Smooth muscle cell (in vitro differentiated cells): ENCODE measurements around the gene VEGFB. TPM values are rescaled to one million over a fixed set of nuclear protein-coding genes. Genes with fewer than 3 reads are reported as not detected.
A peak's percentile ranks its signal among the peaks of the same experiment; 100 is the strongest.

ENCODE experiments used
- DNase-seq: peaks from one replicate; lab custom pipeline; 2025; ENCODE audit not compliant: unreplicated experiment; lab: John Stamatoyannopoulos, UW
- H2AFZ ChIP-seq: fragments of 200-600 bp; sonication (generic); 2 replicates; pipeline ENCODE4 v1.6.0; 2016; ENCODE audit warnings: antibody characterized with exemption, low read depth, mild to moderate bottlenecking
- H3F3A ChIP-seq: fragments of 200-600 bp; sonication (generic); 2 replicates; pipeline ENCODE4 v1.6.0; 2017; ENCODE audit warnings: antibody characterized with exemption, low read depth
- H3K27ac ChIP-seq: fragments of 200-600 bp; sonication (generic); 2 replicates; pipeline ENCODE4 v1.5.1; 2016; ENCODE audit warnings: low read depth, mild to moderate bottlenecking
- H3K27me3 ChIP-seq: fragments of 200-600 bp; sonication (generic); 2 replicates; pipeline ENCODE4 v1.6.1; 2016; ENCODE audit warnings: low read depth, mild to moderate bottlenecking
- H3K36me3 ChIP-seq: fragments of 200-600 bp; sonication (generic); 2 replicates; pipeline ENCODE4 v1.5.1; 2016; ENCODE audit warnings: low read depth
- H3K4me1 ChIP-seq: fragments of 200-600 bp; sonication (generic); 2 replicates; pipeline ENCODE4 v1.5.1; 2016; ENCODE audit warnings: low read depth
- H3K4me2 ChIP-seq: fragments of 200-600 bp; sonication (generic); 2 replicates; pipeline ENCODE4 v1.6.0; 2016; ENCODE audit warnings: mild to moderate bottlenecking
- H3K4me3 ChIP-seq: fragments of 200-600 bp; sonication (generic); 2 replicates; pipeline ENCODE4 v1.5.1; 2016; ENCODE audit warnings: mild to moderate bottlenecking
- H3K79me2 ChIP-seq: fragments of 200-600 bp; sonication (generic); 2 replicates; pipeline ENCODE4 v1.6.0; 2016; ENCODE audit warnings: low read depth, mild to moderate bottlenecking
- H3K9ac ChIP-seq: fragments of 200-600 bp; sonication (generic); 2 replicates; pipeline ENCODE4 v1.6.0; 2016; ENCODE audit warnings: low read depth
- H3K9me3 ChIP-seq: fragments of 200-600 bp; sonication (generic); replicated peaks from 2 replicates; pipeline ENCODE4 v1.5.1; 2016; ENCODE audit warnings: low read depth
- H4K20me1 ChIP-seq: fragments of 200-600 bp; sonication (generic); 2 replicates; pipeline ENCODE4 v1.6.0; 2016; ENCODE audit warnings: low read depth
- CTCF ChIP-seq: fragments of 200-600 bp; sonication (generic); IDR thresholded peaks from 2 replicates; pipeline ENCODE4 v1.5.1; 2017; ENCODE audit warnings: borderline replicate concordance, mild to moderate bottlenecking, antibody characterized with exemption; ENCODE audit not compliant: insufficient read depth, poor library complexity, severe bottlenecking
- WGBS: methylation state at CpG from one replicate; pipeline ENCODE4 v1.1.7; 2016; ENCODE audit warnings: low lambda C conversion rate; 5-methylcytosine and 5-hydroxymethylcytosine counted together
- polyA plus RNA-seq: library from polyadenylated mRNA; unstranded; fragments of >200 nt; fragmentation: Nextera tagmentation; extraction: Ambion mirVana; gene quantifications from 2 replicates; pipeline ENCODE4 v1.2.1, GENCODE V29; 2016
- total RNA-seq: library from RNA; depleted of rRNA; stranded (reverse); fragments of >200 nt; gene quantifications from 2 replicates; pipeline ENCODE4 v1.2.3, GENCODE V29; 2014

Gene VEGFB
- total RNA-seq (20.0 and 27.9 TPM in 2 replicates), polyA plus RNA-seq (94.4 and 96.5 TPM in 2 replicates)

- no peak within 1 kb of the TSS for H2AFZ ChIP-seq
- H3K4me2 ChIP-seq: peak within 1 kb of the TSS; percentile 93
- no peak within 1 kb of the TSS for H3K27ac ChIP-seq
- H3K79me2 ChIP-seq: peaks cover 6% of the 10 kb centered on the region
- H4K20me1 ChIP-seq: peaks cover 4% of the 10 kb centered on the region
- H3K27me3 ChIP-seq: no peaks in the 10 kb centered on the region
- H3K9ac ChIP-seq: peak within 1 kb of the TSS; percentile 50
- 7% methylated on average over 25 of the region's 62 CpGs for WGBS
- H3F3A ChIP-seq: peaks cover 10% of the 10 kb centered on the region
- TF ChIP-seq CTCF: no peak
- H3K36me3 ChIP-seq: no peaks in the 10 kb centered on the region
- peaks cover 9% of the 10 kb centered on the region for H3K4me1 ChIP-seq
- peak; percentile 36 for DNase-seq
- peak within 1 kb of the TSS; percentile 72 for H3K4me3 ChIP-seq
- H3K9me3 ChIP-seq: no peaks in the 10 kb centered on the region
These were observed at the start of gene VEGFB for GRCh38 chr11:64233913-64234586. VEGFB (plus strand) TSS chr11:64234584; CDS start chr11:64234834, 250 bp downstream.

GRCh38 chr11:64185175-64185692, 49.1 kb upstream of the VEGFB start:
- Histone ChIP-seq H3K9ac (peak overlapping the region; percentile 70), H3F3A (peaks cover 4% of the 10 kb centered on the region), H2AFZ (peak overlapping the region; percentile 38), H3K4me2 (peak overlapping the region; percentile 85), H3K36me3 (no peaks in the 10 kb centered on the region), H3K27me3 (no peaks in the 10 kb centered on the region), H4K20me1 (peaks cover 13% of the 10 kb centered on the region), H3K27ac (peak overlapping the region; percentile 75), H3K4me1 (peaks cover 7% of the 10 kb centered on the region), H3K79me2 (peaks cover 15% of the 10 kb centered on the region), H3K4me3 (peak overlapping the region; percentile 67), H3K9me3 (no peaks in the 10 kb centered on the region)
- no peak for DNase-seq
- peak; percentile 14 for TF ChIP-seq CTCF
- under 1% methylated on average over 52 of the region's 52 CpGs for WGBS

GRCh38 chr11:64185693-64186491, 48.5 kb upstream of the VEGFB start, which contains the start of gene STIP1:
STIP1 (plus strand) TSS chr11:64186171; CDS start chr11:64186262, 91 bp downstream.
- Histone ChIP-seq H3K9me3 (no peaks in the 10 kb centered on the region), H3K4me2 (peak within 1 kb of the TSS; percentile 85), H3K27ac (peak within 1 kb of the TSS; percentile 75), H3K4me1 (peaks cover 7% of the 10 kb centered on the region), H3K27me3 (no peaks in the 10 kb centered on the region), H4K20me1 (peaks cover 19% of the 10 kb centered on the region), H3K9ac (peak within 1 kb of the TSS; percentile 70), H3K36me3 (no peaks in the 10 kb centered on the region), H3K79me2 (peaks cover 15% of the 10 kb centered on the region), H3F3A (peaks cover 7% of the 10 kb centered on the region), H2AFZ (peak within 1 kb of the TSS; percentile 38), H3K4me3 (peak within 1 kb of the TSS; percentile 67)
- peak; percentile 100 for DNase-seq
- peak; percentile 13 for TF ChIP-seq CTCF
- under 1% methylated on average over 59 of the region's 74 CpGs for WGBS
